Gastrocnemius medialis (tissue), 4 donors: ENCODE data around the gene ALX4. TPM values are rescaled to one million over a fixed set of nuclear protein-coding genes. Genes with fewer than 3 reads are reported as not detected.

Experiments
- ATAC-seq, 2 donors: fragments of 150-250 bp; one replicate each; pipeline ENCODE4 v1.9.1; 2016
- DNase-seq, 2 donors: peaks; one replicate each; pipeline ENCODE4 v3.0.0-alpha.2; 2019
- H3K27ac ChIP-seq, 4 donors: fragments of 200-600 bp; sonication (generic); 1 replicate in 1 of 4; 2 replicates in 3 of 4; pipeline ENCODE4 v1.5.1; 2016 to 2018; ENCODE audit warnings: mild to moderate bottlenecking in 2 of 4, moderate library complexity in 1 of 4
- H3K27me3 ChIP-seq, 3 donors: fragments of 200-600 bp; sonication (generic) in 2 of 3; 1 replicate in 1 of 3; 2 replicates in 2 of 3; pipeline versions ENCODE4 v1.5.1 to v1.6.0; 2016 to 2019; ENCODE audit warnings: mild to moderate bottlenecking in 1 of 3, moderate library complexity in 1 of 3
- H3K36me3 ChIP-seq, 2 donors: fragments of 200-600 bp; sonication (generic) in 1 of 2; one replicate each; pipeline ENCODE4 v1.5.1; 2017 to 2018
- H3K4me1 ChIP-seq, 2 donors: fragments of 200-600 bp; sonication (generic) in 1 of 2; one replicate each; pipeline ENCODE4 v1.5.1; 2016 to 2017; ENCODE audit warnings: mild to moderate bottlenecking in 2 of 2
- H3K4me3 ChIP-seq, 4 donors: fragments of 200-600 bp; sonication (generic) in 3 of 4; 1 replicate in 1 of 4; 2 replicates in 3 of 4; pipeline ENCODE4 v1.5.1; 2016 to 2019; ENCODE audit warnings: mild to moderate bottlenecking in 2 of 4
- H3K9me3 ChIP-seq, 3 donors: fragments of 200-600 bp; sonication (generic) in 2 of 3; 1 replicate in 1 of 3; 2 replicates in 2 of 3; pipeline ENCODE4 v1.5.1; 2016 to 2019
- POLR2A ChIP-seq, 2 donors: fragments of 450-650 bp; IDR thresholded peaks; one replicate each; pipeline ENCODE4 v1.6.1; 2017; ENCODE audit warnings: antibody characterized with exemption in 2 of 2, mild to moderate bottlenecking in 2 of 2, moderate library complexity in 2 of 2
- in situ Hi-C, 4 donors: fragments of 200-750 bp; cut with MboI; loops; one replicate each; pipeline versions ENCODE4 v1.15.0 to v1.8.0; 2017; ENCODE audit warnings: low sequenced_read_pairs in 4 of 4
- intact Hi-C: fragments of 100-400 bp; cut with DNase I; formaldehyde crosslinking; loops from one replicate; pipeline ENCODE4 v1.15.1; 2023; ENCODE audit warnings: low total_unique reads
- total RNA-seq, 4 donors: library from RNA; depleted of rRNA; stranded (reverse); fragments of >200 nt; gene quantifications; one replicate each; pipeline versions ENCODE4 v1.1.0 to v1.2.3, GENCODE V29; 2016
- TF ChIP-seq, protein P1 (sequence below), 5 experiments: fragments of 450-650 bp in 3 of 5; fragments of 200-600 bp in 2 of 5; sonication (generic) in 2 of 5; IDR thresholded peaks in 4 of 5; conservative IDR thresholded peaks in 1 of 5; 1 replicate in 4 of 5; 2 replicates in 1 of 5; pipeline ENCODE4 v1.5.1; 2016 to 2019; ENCODE audit warnings: antibody characterized with exemption in 5 of 5, mild to moderate bottlenecking in 3 of 5, moderate library complexity in 3 of 5

The ALX4 gene
- total RNA-seq, 4 donors from 2014 or later, result 0.07 to 0.12 TPM; not detected in 2

DNA sequence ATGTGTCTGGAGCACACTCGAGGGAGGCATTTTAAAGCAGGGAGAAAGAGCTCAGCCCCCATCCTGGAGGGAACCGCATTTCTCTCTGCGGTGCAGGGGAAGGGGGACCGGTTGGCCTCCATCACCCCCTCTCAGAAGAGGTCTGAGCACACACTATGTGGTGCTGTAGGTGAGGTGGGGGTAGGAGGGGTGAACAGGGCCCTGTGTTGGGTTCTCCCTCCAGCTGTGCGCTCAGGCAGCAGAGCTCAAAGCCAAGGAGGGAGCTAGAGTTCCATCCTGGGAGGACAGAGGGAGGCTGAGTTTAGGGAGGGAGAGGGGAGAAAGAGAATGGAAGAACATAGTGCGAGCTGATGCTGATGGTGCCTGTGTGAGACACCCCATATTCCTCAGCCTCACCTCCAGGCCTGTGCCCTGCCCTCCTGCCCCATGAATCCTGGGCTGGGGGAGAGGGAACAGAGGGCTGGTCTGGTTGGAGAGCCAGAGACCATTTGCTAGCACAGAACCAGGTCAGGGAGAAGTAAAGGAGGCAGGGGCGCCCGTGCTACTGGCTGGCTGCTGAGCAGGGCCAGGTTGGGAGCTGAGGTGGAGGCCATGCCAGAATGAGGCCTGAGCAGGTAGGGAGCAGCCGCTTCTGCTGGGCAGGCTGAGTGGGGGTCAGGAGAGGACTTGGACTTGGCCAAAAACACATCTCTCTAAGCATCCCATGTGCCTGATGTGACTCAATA, 43.7 kb downstream of the ALX4 start:
- DNase-seq (no peak), ATAC-seq (no peak)
- Histone ChIP-seq H3K36me3 (no peaks in the 10 kb centered on the region), H3K4me3 (no peak overlapping the region), H3K4me1 (no peaks in the 10 kb centered on the region), H3K27me3 (no peaks in the 10 kb centered on the region), H3K9me3 (no peaks in the 10 kb centered on the region), H3K27ac (no peak overlapping the region)
- in situ Hi-C loops, result no loop called here
- intact Hi-C loops, result no loop called here
- TF ChIP-seq, protein P1, sequence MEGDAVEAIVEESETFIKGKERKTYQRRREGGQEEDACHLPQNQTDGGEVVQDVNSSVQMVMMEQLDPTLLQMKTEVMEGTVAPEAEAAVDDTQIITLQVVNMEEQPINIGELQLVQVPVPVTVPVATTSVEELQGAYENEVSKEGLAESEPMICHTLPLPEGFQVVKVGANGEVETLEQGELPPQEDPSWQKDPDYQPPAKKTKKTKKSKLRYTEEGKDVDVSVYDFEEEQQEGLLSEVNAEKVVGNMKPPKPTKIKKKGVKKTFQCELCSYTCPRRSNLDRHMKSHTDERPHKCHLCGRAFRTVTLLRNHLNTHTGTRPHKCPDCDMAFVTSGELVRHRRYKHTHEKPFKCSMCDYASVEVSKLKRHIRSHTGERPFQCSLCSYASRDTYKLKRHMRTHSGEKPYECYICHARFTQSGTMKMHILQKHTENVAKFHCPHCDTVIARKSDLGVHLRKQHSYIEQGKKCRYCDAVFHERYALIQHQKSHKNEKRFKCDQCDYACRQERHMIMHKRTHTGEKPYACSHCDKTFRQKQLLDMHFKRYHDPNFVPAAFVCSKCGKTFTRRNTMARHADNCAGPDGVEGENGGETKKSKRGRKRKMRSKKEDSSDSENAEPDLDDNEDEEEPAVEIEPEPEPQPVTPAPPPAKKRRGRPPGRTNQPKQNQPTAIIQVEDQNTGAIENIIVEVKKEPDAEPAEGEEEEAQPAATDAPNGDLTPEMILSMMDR (IDR thresholded peaks at IDR 0.05 in 4 of 5, conservative IDR thresholded peaks at IDR 0.05 in 1 of 5), result no peak
- TF ChIP-seq POLR2A (IDR thresholded peaks at IDR 0.05), result no peak

DNA sequence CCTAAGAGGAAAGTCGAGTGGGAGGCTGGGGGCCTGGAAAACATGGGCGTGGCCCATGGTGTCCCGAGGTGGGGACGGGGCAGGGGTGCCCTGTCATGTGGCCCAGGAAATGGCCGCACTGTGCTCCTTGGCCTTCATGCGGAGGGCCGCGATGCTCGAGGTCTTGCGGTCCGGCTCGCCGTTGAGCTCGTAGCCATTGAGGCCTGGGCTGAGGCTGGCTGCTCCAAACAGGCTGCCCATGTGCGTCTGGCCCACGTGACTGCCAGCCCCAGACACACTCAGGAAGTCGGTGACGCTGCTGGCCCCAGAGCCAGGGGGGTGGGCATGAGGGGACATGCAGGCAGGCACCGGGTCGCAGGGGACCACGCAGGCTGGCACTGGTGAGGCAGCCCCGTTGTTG, 45.2 kb downstream of the ALX4 start:
- no peaks in the 10 kb centered on the region for H3K36me3 ChIP-seq
- no peak overlapping the region for H3K27ac ChIP-seq
- DNase-seq (no peak), ATAC-seq (no peak)
- no peak overlapping the region for H3K4me3 ChIP-seq
- no peaks in the 10 kb centered on the region for H3K27me3 ChIP-seq
- H3K9me3 ChIP-seq, result no peaks in the 10 kb centered on the region
- intact Hi-C loops, result no loop called here
- in situ Hi-C loops, result no loop called here
- peaks cover 8 to 10% of the 10 kb centered on the region in 2 donors for H3K4me1 ChIP-seq
- no peak for TF ChIP-seq POLR2A (IDR thresholded peaks at IDR 0.05)
- TF ChIP-seq, protein P1 (IDR thresholded peaks at IDR 0.05 in 4 of 5, conservative IDR thresholded peaks at IDR 0.05 in 1 of 5), result no peak

DNA sequence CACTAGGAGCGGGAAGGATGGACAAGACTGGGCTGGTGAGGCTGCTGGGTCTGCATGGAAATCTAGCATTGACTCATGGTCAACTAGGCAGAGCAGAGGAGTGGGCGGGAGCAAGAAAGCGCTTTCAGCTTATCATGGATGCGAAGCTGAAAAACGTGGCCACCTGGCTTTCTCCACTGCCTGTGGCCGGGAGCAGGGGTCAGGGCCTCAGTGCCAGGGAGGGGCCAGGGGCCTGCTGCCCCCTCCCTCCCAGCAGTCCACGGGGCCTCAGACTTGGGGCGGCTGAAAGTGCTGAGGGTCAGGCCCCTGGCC, 45.5 kb downstream of the ALX4 start:
- TF ChIP-seq, protein P1 (IDR thresholded peaks at IDR 0.05 in 4 of 5, conservative IDR thresholded peaks at IDR 0.05 in 1 of 5), result no peak
- no peak for TF ChIP-seq POLR2A (IDR thresholded peaks at IDR 0.05)
- no peaks in the 10 kb centered on the region for H3K36me3 ChIP-seq
- peaks cover 11 to 14% of the 10 kb centered on the region in 2 donors for H3K4me1 ChIP-seq
- H3K4me3 ChIP-seq, result no peak overlapping the region
- intact Hi-C loops (no loop called here), in situ Hi-C loops (no loop called here)
- no peak overlapping the region for H3K27ac ChIP-seq
- H3K27me3 ChIP-seq, result no peaks in the 10 kb centered on the region
- ATAC-seq, result no peak
- DNase-seq, result no peak
- H3K9me3 ChIP-seq, result no peaks in the 10 kb centered on the region

DNA sequence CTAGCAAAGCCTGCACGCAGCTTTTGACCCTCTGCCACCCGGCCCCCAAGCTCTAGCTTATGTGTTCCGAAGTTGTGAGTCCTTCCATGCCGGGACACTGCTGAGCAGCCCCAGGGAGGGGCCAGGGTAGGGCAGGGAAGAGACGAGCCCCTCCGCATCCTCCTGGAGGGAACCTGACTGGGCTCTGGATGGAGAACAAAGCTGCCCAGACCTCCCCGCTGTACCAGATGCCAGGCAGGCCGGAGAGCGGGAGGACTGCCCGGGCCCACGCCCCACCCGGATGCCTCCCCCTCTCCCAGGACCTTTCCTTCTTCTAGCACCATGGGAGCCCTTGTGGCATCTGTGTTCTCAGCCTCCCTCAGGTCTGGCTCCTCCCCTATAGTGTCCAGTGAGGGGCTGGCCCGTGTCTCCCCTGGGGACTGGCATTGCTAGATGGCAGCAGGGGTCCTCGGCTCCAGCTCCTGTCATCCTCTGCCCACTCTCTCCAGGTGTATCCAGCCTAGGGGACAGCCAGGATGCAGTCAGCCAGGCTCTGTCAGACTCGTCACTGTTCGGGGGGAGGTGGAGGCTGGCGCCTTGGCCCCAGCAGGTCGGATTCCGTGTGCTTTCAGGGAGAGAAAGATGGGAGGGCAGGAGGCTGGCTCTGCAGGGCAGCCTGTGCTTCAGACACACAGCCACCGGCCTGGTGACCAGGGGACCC, 46.1 kb downstream of the ALX4 start:
- in situ Hi-C loops, result no loop called here
- H3K27me3 ChIP-seq, result no peaks in the 10 kb centered on the region
- no peak overlapping the region for H3K27ac ChIP-seq
- no peaks in the 10 kb centered on the region for H3K9me3 ChIP-seq
- ATAC-seq (no peak), DNase-seq (no peak)
- H3K36me3 ChIP-seq, result no peaks in the 10 kb centered on the region
- no peak overlapping the region for H3K4me3 ChIP-seq
- intact Hi-C loops, result no loop called here
- H3K4me1 ChIP-seq, result peaks cover 13 to 19% of the 10 kb centered on the region in 2 donors
- TF ChIP-seq, protein P1 (IDR thresholded peaks at IDR 0.05 in 4 of 5, conservative IDR thresholded peaks at IDR 0.05 in 1 of 5), result no peak
- no peak for TF ChIP-seq POLR2A (IDR thresholded peaks at IDR 0.05)
